Measurements from ENCODE around the gene DLG2.

- TF ChIP-seq CTCF (IDR thresholded peaks at IDR 0.05; ENCODE audit: insufficient read depth, low read depth, low read length) (no peak), EZH2 (IDR thresholded peaks at IDR 0.05; ENCODE audit: insufficient read depth, low read length) (no peak)
Observed at GRCh38 chr11:84381666-84382065, 1245.5 kb downstream of the DLG2 start.
